Measurements from ENCODE around the gene MSLN. TPM values are rescaled to one million over a fixed set of nuclear protein-coding genes. Genes with fewer than 3 reads are reported as not detected.
"Not testable (repeated sequence)": the region's sequence is repeated elsewhere in the genome, so short reads cannot be mapped to it uniquely, and the experiment has no call there.

Gene MSLN
- polyA plus RNA-seq, 4 donors, result 11.6 to 26.2 (median 20.2) TPM

GRCh38 chr16:770411-770810, 9.9 kb downstream of the MSLN start:
- no peak for DNase-seq (ENCODE audit: low read depth in 4 of 4, low spot score in 2 of 4)

GRCh38 chr16:772959-773358, 12.4 kb downstream of the MSLN start:
- DNase-seq (ENCODE audit: low read depth in 4 of 4, low spot score in 2 of 4), result no peak

- no peak for DNase-seq (ENCODE audit: low read depth in 4 of 4, low spot score in 2 of 4)
Measured at GRCh38 chr16:774086-775001, 13.8 kb downstream of the MSLN start.

GRCh38 chr16:775236-775796, 14.8 kb downstream of the MSLN start:
- DNase-seq (ENCODE audit: low read depth in 4 of 4, low spot score in 2 of 4), result no peak

- not testable (repeated sequence) for DNase-seq (ENCODE audit: low read depth in 4 of 4, low spot score in 2 of 4)
Measured at GRCh38 chr16:776298-776697, 15.8 kb downstream of the MSLN start.

GRCh38 chr16:776824-777223, 16.3 kb downstream of the MSLN start:
- no peak for DNase-seq (ENCODE audit: low read depth in 4 of 4, low spot score in 2 of 4)

GRCh38 chr16:777826-778225, 17.3 kb downstream of the MSLN start:
- DNase-seq (ENCODE audit: low read depth in 4 of 4, low spot score in 2 of 4), result no peak

GRCh38 chr16:778447-778846, 17.9 kb downstream of the MSLN start:
- DNase-seq (ENCODE audit: low read depth in 4 of 4, low spot score in 2 of 4), result no peak

GRCh38 chr16:778909-779527, 18.5 kb downstream of the MSLN start:
- DNase-seq (ENCODE audit: low read depth in 4 of 4, low spot score in 2 of 4), result no peak

- no peak for DNase-seq (ENCODE audit: low read depth in 4 of 4, low spot score in 2 of 4)
Measured at GRCh38 chr16:779561-779960, 19.0 kb downstream of the MSLN start.

GRCh38 chr16:780296-780695, 19.8 kb downstream of the MSLN start:
- no peak for DNase-seq (ENCODE audit: low read depth in 4 of 4, low spot score in 2 of 4)

GRCh38 chr16:781346-782010, 20.9 kb downstream of the MSLN start:
- DNase-seq (ENCODE audit: low read depth in 4 of 4, low spot score in 2 of 4), result no peak

- DNase-seq (ENCODE audit: low read depth in 4 of 4, low spot score in 2 of 4), result no peak
Measured at GRCh38 chr16:782258-782657, 21.7 kb downstream of the MSLN start.

- DNase-seq (ENCODE audit: low read depth in 4 of 4, low spot score in 2 of 4), result no peak
Measured at GRCh38 chr16:782766-783403, 22.4 kb downstream of the MSLN start.

GRCh38 chr16:783404-784161, 23.0 kb downstream of the MSLN start:
- DNase-seq (ENCODE audit: low read depth in 4 of 4, low spot score in 2 of 4), result no peak

GRCh38 chr16:784431-784830, 23.9 kb downstream of the MSLN start:
- DNase-seq (ENCODE audit: low read depth in 4 of 4, low spot score in 2 of 4), result no peak

- DNase-seq (ENCODE audit: low read depth in 4 of 4, low spot score in 2 of 4), result no peak
Measured at GRCh38 chr16:785563-786535, 25.3 kb downstream of the MSLN start.

GRCh38 chr16:787321-787966, 26.9 kb downstream of the MSLN start:
- DNase-seq (ENCODE audit: low read depth in 4 of 4, low spot score in 2 of 4), result no peak
